ENCODE data around the gene HFE. TPM values are rescaled to one million over a fixed set of nuclear protein-coding genes. Genes with fewer than 3 reads are reported as not detected.
"Not testable (repeated sequence)": the region's sequence is repeated elsewhere in the genome, so short reads cannot be mapped to it uniquely, and the experiment has no call there.

HFE gene
- polyA plus RNA-seq, 2 of the 4 experiments (the other 2 are of a cell fraction), result 19.9 to 31.7 TPM

DNA sequence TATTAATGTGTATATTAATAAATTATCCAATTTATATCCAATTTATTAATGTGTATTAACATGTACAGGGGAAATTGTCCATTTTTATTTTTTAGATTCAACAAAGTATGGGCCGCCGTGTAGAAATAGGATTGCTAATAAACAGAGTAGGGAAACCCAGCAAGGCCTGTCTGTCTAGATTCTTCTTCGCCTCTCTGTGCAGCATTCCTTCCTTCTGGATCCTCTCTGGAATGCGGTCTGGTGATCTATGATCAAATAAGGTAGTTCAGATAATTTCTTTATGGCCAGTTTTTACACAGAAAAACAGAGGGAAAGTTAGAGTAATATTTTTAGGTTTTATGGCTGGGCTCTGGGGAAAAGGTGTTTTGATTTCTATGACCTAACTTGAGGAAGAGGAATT is 19.9 kb upstream of the HFE start (continued):
- TF ChIP-seq, protein P1, sequence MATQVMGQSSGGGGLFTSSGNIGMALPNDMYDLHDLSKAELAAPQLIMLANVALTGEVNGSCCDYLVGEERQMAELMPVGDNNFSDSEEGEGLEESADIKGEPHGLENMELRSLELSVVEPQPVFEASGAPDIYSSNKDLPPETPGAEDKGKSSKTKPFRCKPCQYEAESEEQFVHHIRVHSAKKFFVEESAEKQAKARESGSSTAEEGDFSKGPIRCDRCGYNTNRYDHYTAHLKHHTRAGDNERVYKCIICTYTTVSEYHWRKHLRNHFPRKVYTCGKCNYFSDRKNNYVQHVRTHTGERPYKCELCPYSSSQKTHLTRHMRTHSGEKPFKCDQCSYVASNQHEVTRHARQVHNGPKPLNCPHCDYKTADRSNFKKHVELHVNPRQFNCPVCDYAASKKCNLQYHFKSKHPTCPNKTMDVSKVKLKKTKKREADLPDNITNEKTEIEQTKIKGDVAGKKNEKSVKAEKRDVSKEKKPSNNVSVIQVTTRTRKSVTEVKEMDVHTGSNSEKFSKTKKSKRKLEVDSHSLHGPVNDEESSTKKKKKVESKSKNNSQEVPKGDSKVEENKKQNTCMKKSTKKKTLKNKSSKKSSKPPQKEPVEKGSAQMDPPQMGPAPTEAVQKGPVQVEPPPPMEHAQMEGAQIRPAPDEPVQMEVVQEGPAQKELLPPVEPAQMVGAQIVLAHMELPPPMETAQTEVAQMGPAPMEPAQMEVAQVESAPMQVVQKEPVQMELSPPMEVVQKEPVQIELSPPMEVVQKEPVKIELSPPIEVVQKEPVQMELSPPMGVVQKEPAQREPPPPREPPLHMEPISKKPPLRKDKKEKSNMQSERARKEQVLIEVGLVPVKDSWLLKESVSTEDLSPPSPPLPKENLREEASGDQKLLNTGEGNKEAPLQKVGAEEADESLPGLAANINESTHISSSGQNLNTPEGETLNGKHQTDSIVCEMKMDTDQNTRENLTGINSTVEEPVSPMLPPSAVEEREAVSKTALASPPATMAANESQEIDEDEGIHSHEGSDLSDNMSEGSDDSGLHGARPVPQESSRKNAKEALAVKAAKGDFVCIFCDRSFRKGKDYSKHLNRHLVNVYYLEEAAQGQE (IDR thresholded peaks at IDR 0.05), result no peak
- TF ChIP-seq EHMT2 (IDR thresholded peaks at IDR 0.05; ENCODE audit: low read depth) (no peak), CHD2 (IDR thresholded peaks at IDR 0.05; ENCODE audit: low read length, partially characterized antibody) (no peak)
- TF ChIP-seq, protein P2, sequence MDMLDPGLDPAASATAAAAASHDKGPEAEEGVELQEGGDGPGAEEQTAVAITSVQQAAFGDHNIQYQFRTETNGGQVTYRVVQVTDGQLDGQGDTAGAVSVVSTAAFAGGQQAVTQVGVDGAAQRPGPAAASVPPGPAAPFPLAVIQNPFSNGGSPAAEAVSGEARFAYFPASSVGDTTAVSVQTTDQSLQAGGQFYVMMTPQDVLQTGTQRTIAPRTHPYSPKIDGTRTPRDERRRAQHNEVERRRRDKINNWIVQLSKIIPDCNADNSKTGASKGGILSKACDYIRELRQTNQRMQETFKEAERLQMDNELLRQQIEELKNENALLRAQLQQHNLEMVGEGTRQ (IDR thresholded peaks at IDR 0.05), result no peak

DNA sequence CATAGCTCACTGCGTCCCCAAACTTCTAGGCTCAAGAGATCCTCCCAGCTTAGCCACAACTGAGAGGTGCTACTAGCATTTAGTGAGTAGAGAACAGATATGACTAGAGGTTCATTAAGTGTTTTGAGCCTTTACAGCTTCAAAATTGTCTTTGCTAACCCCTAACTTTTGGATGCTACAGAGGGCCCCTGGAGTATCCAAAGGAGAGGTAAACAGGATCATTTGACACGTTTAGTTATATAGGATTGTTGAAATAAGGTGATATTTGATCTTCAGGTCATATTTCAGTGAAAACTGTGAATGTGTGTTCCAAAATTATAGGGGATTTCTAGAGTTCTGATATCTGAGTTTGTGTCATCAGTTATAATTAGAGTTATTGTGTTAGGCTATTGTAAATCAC is 19.2 kb upstream of the HFE start:
- CTCF ChIA-PET, result interaction anchor here (21.3 kb wide), 1 partner anchor 27 kb away, joined by 580 read pairs; the partner anchor contains the start of gene HFE
- no peak for FAIRE-seq
- POLR2A ChIA-PET, result no interaction called here

DNA sequence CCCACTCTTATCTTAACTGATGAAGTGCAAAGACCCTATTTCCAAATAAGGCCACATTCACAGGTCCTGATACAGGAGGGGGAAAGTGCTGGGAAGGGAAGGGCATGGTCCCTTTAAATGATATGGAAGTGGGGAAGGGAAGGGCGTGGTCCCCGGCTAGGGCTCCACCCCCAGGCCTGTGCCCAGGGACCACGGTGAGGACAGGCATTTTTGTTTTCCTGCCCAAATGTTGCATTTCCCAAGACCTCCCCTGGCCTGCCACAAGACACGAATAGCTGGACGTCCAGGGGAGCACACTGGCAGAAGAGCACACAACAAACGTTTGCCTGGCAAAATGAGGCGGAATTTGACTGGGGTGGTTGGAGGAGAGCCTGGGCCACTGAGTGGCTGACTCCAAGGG is 16.1 kb upstream of the HFE start:
- ATAC-seq, result peak in 1 of 2 experiments; percentile 81; a peak in 3 of 6 replicates
- CTCF ChIA-PET, result interaction anchor here (0.9 to 21.3 kb wide), 3 partner anchors 9 to 24 kb away, joined by 3 to 580 read pairs (median 6); partner anchors contain the start of gene HFE
- TF ChIP-seq FOSL2 (IDR thresholded peaks at IDR 0.05), result no peak
- TF ChIP-seq FOSL2 (CRISPR knock-in tag; IDR thresholded peaks at IDR 0.05), result no peak
- TF ChIP-seq HOXB5 (CRISPR knock-in tag; IDR thresholded peaks at IDR 0.05), result no peak
- no peak for FAIRE-seq
- POLR2A ChIA-PET, result interaction anchor here (0.5 kb wide), 1 partner anchor 32 kb away, joined by 3 read pairs; no protein-coding TSS in a partner anchor
- peak overlapping the region; percentile 35 to 73; a peak in 4 of 6 replicates for H3K27ac ChIP-seq
- H3K4me1 ChIP-seq, result peaks cover 19% of the 10 kb centered on the region
- peak overlapping the region; percentile 56 for H3K4me2 ChIP-seq
- 29% methylated on average over 7 of the region's 7 CpGs for WGBS (ENCODE audit: missing lambda C conversion rate)
- no peak overlapping the region for H3K4me3 ChIP-seq
- DNase-seq (ENCODE audit: low read depth in 1 of 2, low spot score in 1 of 2), result no peak
- no peaks in the 10 kb centered on the region for H3K9me3 ChIP-seq

More for the DNA sequence above, 19.2 kb upstream of the HFE start:
- Histone ChIP-seq H3K4me1 (peaks cover 23% of the 10 kb centered on the region), H3K4me3 (no peak overlapping the region), H3K4me2 (no peak overlapping the region), H3K9me3 (no peaks in the 10 kb centered on the region), H3K27ac (peak overlapping the region in 1 of 2 experiments; percentile 84; a peak in 3 of 6 replicates)
- DNase-seq (ENCODE audit: low read depth in 1 of 2, low spot score in 1 of 2) (no peak), ATAC-seq (no peak)
- TF ChIP-seq EHMT2 (IDR thresholded peaks at IDR 0.05; ENCODE audit: low read depth) (no peak), KDM1A (IDR thresholded peaks at IDR 0.05; ENCODE audit: low read depth) (no peak)
- WGBS (ENCODE audit: missing lambda C conversion rate), result 67% methylated on average over 2 of the region's 2 CpGs

DNA sequence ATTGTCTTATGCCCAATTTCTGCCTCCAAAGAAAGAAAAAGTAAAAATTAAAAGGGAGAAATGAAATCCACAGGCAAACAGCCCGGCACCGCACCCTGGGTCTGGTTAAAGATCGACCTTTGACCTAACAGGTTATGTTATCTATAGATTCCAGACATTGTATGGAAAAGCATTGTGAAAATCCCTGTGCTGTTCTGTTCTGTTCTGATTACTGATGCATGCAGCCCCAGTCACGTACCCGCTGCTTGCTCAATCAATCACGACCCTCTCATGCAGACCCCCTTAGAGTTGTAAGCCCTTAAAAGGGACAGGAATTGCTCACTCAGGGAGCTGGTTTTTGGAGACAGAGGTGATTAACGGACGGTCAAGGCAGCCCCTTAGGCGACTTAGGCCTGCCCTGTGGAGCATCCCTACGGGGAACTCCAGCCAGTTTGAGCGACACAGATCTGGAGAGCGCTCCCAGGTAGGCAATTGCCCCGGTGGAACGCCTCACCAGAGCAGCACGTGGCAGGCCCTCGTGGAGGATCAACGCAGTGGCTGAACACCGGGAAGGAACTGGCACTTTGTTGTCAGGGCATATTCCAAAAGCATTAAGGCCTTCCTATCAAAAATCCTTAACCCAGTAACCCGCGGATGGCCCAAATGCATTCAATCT is 12.0 kb upstream of the HFE start:
- DNase-seq (ENCODE audit: low read depth in 1 of 2, low spot score in 1 of 2) (no peak), FAIRE-seq (no peak), ATAC-seq (no peak)
- ChIA-PET POLR2A (no interaction called here), CTCF (interaction anchor here (1.4 to 21.3 kb wide), 3 partner anchors 9 to 20 kb away, joined by 3 to 580 read pairs (median 20); partner anchors contain the start of gene HFE)
- Histone ChIP-seq H3K27ac (no peak overlapping the region), H3K9me3 (no peaks in the 10 kb centered on the region), H3K4me2 (no peak overlapping the region), H3K4me1 (peaks cover 3% of the 10 kb centered on the region; the same call in 1 of the 3 replicates), H3K4me3 (no peak overlapping the region)
- TF ChIP-seq SREBF2 (IDR thresholded peaks at IDR 0.05) (no peak), CBX2 (IDR thresholded peaks at IDR 0.05; ENCODE audit: borderline replicate concordance, low read depth) (no peak), POLR2A (IDR thresholded peaks at IDR 0.05; ENCODE audit: low read length) (no peak), RNF2 (IDR thresholded peaks at IDR 0.05; ENCODE audit: borderline replicate concordance, low read depth) (no peak)
- TF ChIP-seq, protein P1 (IDR thresholded peaks at IDR 0.05), result no peak
- TF ChIP-seq, protein P3, sequence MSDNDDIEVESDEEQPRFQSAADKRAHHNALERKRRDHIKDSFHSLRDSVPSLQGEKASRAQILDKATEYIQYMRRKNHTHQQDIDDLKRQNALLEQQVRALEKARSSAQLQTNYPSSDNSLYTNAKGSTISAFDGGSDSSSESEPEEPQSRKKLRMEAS (IDR thresholded peaks at IDR 0.05), result no peak
- TF ChIP-seq, protein P4, sequence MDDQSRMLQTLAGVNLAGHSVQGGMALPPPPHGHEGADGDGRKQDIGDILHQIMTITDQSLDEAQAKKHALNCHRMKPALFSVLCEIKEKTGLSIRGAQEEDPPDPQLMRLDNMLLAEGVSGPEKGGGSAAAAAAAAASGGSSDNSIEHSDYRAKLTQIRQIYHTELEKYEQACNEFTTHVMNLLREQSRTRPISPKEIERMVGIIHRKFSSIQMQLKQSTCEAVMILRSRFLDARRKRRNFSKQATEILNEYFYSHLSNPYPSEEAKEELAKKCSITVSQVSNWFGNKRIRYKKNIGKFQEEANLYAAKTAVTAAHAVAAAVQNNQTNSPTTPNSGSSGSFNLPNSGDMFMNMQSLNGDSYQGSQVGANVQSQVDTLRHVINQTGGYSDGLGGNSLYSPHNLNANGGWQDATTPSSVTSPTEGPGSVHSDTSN (IDR thresholded peaks at IDR 0.05), result no peak
- WGBS (ENCODE audit: missing lambda C conversion rate), result 88% methylated on average over 18 of the region's 20 CpGs

DNA sequence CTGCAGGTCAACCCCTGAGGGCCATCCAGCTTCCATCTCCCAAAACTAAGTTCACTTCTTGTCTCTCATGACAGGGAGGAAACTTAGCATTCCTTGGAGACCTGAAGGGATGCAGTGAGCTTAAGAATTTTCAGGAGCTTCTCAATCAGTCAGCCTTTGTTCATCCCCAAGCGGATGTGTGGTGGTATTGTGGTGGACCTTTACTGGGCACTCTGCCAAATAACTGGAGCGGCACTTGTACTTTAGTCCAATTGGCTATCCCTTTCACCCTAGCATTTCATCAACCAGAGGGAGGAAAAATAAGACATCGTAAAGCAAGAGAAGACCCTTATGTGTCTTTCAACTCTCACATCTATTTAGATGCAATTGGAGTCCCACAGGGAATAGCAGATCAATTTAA is 9.2 kb upstream of the HFE start:
- POLR2A ChIA-PET; H3K4me3 ChIP-seq; ATAC-seq; H3K9me3 ChIP-seq; H3K4me1 ChIP-seq; DNase-seq (ENCODE audit: low read depth in 1 of 2, low spot score in 1 of 2); H3K4me2 ChIP-seq; FAIRE-seq; H3K27ac ChIP-seq: not testable (repeated sequence)
- WGBS (ENCODE audit: missing lambda C conversion rate), result 79% methylated on average over 3 of the region's 3 CpGs
- CTCF ChIA-PET, result interaction anchor here (4.0 to 21.3 kb wide), 2 partner anchors 12 to 17 kb away, joined by 20 to 580 read pairs; partner anchors contain the start of gene HFE

Measured in A549 (cell line).